IMR-90 (cell line): ENCODE measurements around the gene SCFD1. TPM values are rescaled to one million over a fixed set of nuclear protein-coding genes. Genes with fewer than 3 reads are reported as not detected.

Source experiments
- ATAC-seq: fragments of 200-7000 bp; cut with Tn5 transposase; 2 replicates; pipeline ENCODE4 v1.9.1; 2020; ENCODE audit warnings: low read depth, mild to moderate bottlenecking, moderate library complexity
- BruUV-seq: library from RNA; stranded (reverse); fragments of 400-500 nt; replicated peaks from 2 replicates; lab custom pipeline; 2021; lab: Mats Ljungman, UMichigan
- CTCF ChIA-PET: fragments of 300-600 bp; formaldehyde crosslinking; extraction: SDS; loops from one replicate; lab custom pipeline; 2021; ENCODE audit warnings: antibody characterized with exemption; lab: Yijun Ruan, JAX
- POLR2A ChIA-PET: fragments of 300-600 bp; sonication (Branson Sonifier 250); formaldehyde crosslinking; loops from one replicate; lab custom pipeline; 2022; ENCODE audit warnings: antibody characterized with exemption; ENCODE audit not compliant: unreplicated experiment; lab: Charles Lee
- DNase-seq: peaks from one replicate; pipeline ENCODE4 v3.0.0; 2013
- H2AFZ ChIP-seq: replicated peaks from 2 replicates; pipeline ENCODE3; 2013; ENCODE audit warnings: low read length, mild to moderate bottlenecking; ENCODE audit not compliant: poor library complexity
- H2AK5ac ChIP-seq: 2 replicates; pipeline ENCODE4 v1.6.1; 2013; ENCODE audit warnings: low read depth, low read length, inconsistent platforms
- H2AK9ac ChIP-seq: replicated peaks from 2 replicates; pipeline ENCODE3; 2013; ENCODE audit warnings: mild to moderate bottlenecking, low read depth, low read length, moderate library complexity; ENCODE audit not compliant: poor library complexity
- H2BK120ac ChIP-seq: 2 replicates; pipeline ENCODE4 v1.6.1; 2013; ENCODE audit warnings: low read depth, low read length, inconsistent platforms
- H2BK15ac ChIP-seq: 3 replicates; pipeline ENCODE4 v1.6.1; 2013; ENCODE audit warnings: low read depth, low read length, inconsistent platforms
- H2BK20ac ChIP-seq: 2 replicates; pipeline ENCODE4 v1.6.1; 2013; ENCODE audit warnings: low read depth, mild to moderate bottlenecking, inconsistent platforms, low read length, moderate library complexity
- H2BK5ac ChIP-seq: 2 replicates; pipeline ENCODE4 v1.6.1; 2013; ENCODE audit warnings: mild to moderate bottlenecking, low read depth, low read length, inconsistent platforms; ENCODE audit not compliant: poor library complexity, severe bottlenecking
- H3K14ac ChIP-seq: replicated peaks from 2 replicates; pipeline ENCODE4 v1.6.1; 2013; ENCODE audit warnings: low read depth, low read length, inconsistent platforms
- H3K18ac ChIP-seq: 2 replicates; pipeline ENCODE4 v1.6.1; 2013; ENCODE audit warnings: low read depth, low read length, control low read depth
- H3K23ac ChIP-seq: 2 replicates; pipeline ENCODE4 v1.6.1; 2013; ENCODE audit warnings: low read depth, low read length, inconsistent platforms
- H3K27ac ChIP-seq: 2 replicates; pipeline ENCODE4 v1.5.1; 2013; ENCODE audit warnings: mild to moderate bottlenecking, control low read depth, low read length; ENCODE audit not compliant: insufficient read depth
- H3K27me3 ChIP-seq: 2 replicates; pipeline ENCODE4 v1.6.1; 2013; ENCODE audit warnings: low read length; ENCODE audit not compliant: control insufficient read depth, insufficient read depth
- H3K36me3 ChIP-seq: 2 replicates; pipeline ENCODE4 v1.6.1; 2013; ENCODE audit warnings: low read length, mixed read lengths; ENCODE audit not compliant: control insufficient read depth, insufficient read depth
- H3K4ac ChIP-seq: 2 replicates; pipeline ENCODE4 v1.6.1; 2013; ENCODE audit warnings: low read depth, low read length, inconsistent platforms
- H3K4me1 ChIP-seq: 2 replicates; pipeline ENCODE4 v1.6.1; 2013; ENCODE audit warnings: low read length, mixed read lengths; ENCODE audit not compliant: control insufficient read depth, insufficient read depth
- H3K4me2 ChIP-seq: 2 replicates; pipeline ENCODE4 v1.6.1; 2013; ENCODE audit warnings: low read depth, mild to moderate bottlenecking, control low read depth, low read length, moderate library complexity
- H3K4me3 ChIP-seq: 2 replicates; pipeline ENCODE4 v1.5.1; 2013; ENCODE audit warnings: low read depth, mild to moderate bottlenecking, control low read depth, low read length, moderate library complexity; ENCODE audit not compliant: insufficient read depth
- H3K56ac ChIP-seq: 2 replicates; pipeline ENCODE4 v1.6.1; 2013; ENCODE audit warnings: low read length, inconsistent platforms; ENCODE audit not compliant: insufficient read depth; ENCODE audit errors: extremely low read depth
- H3K79me1 ChIP-seq, 2 experiments: 2 replicates each; pipeline ENCODE4 v1.6.1; 2013; ENCODE audit warnings: low read length in 2 of 2, inconsistent platforms in 1 of 2, low read depth in 1 of 2
- H3K9ac ChIP-seq: 2 replicates; pipeline ENCODE4 v1.6.1; 2013; ENCODE audit warnings: low read depth, low read length, control low read depth
- H3K9me1 ChIP-seq: 2 replicates; pipeline ENCODE4 v1.6.1; 2013; ENCODE audit warnings: low read length, inconsistent platforms; ENCODE audit not compliant: insufficient read depth
- H3K9me3 ChIP-seq: 2 replicates; pipeline ENCODE4 v1.6.1; 2013; ENCODE audit warnings: low read length; ENCODE audit not compliant: control insufficient read depth, insufficient read depth
- H4K20me1 ChIP-seq: 2 replicates; pipeline ENCODE4 v1.6.1; 2013; ENCODE audit warnings: low read length, inconsistent platforms; ENCODE audit not compliant: insufficient read depth
- H4K5ac ChIP-seq: 2 replicates; pipeline ENCODE4 v1.6.1; 2013; ENCODE audit warnings: mild to moderate bottlenecking, low read depth, low read length, control low read depth
- H4K8ac ChIP-seq, 2 experiments: 2 replicates each; pipeline ENCODE4 v1.6.1; 2013; ENCODE audit warnings: low read depth in 2 of 2, low read length in 2 of 2, control low read depth in 1 of 2, inconsistent platforms in 1 of 2
- H4K91ac ChIP-seq: 2 replicates; pipeline ENCODE4 v1.6.1; 2013; ENCODE audit warnings: low read depth, low read length, inconsistent platforms; ENCODE audit not compliant: insufficient read depth
- BHLHE40 ChIP-seq: fragments of 150-350 bp; IDR thresholded peaks from 2 replicates; pipeline ENCODE4 v1.6.1; 2016; ENCODE audit warnings: mild to moderate bottlenecking, low read depth, low read length
- CEBPB ChIP-seq: IDR thresholded peaks from 2 replicates; pipeline ENCODE4 v1.6.1; 2012; ENCODE audit warnings: low read depth, low read length, improper control_type of control experiment
- CHD1 ChIP-seq: IDR thresholded peaks from 2 replicates; pipeline ENCODE4 v1.6.1; 2012; ENCODE audit warnings: low read depth, low read length, improper control_type of control experiment
- MAFK ChIP-seq: IDR thresholded peaks from 2 replicates; pipeline ENCODE4 v1.6.1; 2012; ENCODE audit warnings: low read depth, low read length, improper control_type of control experiment
- MAZ ChIP-seq: IDR thresholded peaks from 2 replicates; pipeline ENCODE4 v1.6.1; 2012; ENCODE audit warnings: low read depth, mild to moderate bottlenecking, low read length, improper control_type of control experiment, moderate library complexity, borderline replicate concordance
- NFE2L2 ChIP-seq: fragments of 150-350 bp; IDR thresholded peaks from 2 replicates; pipeline ENCODE4 v1.6.1; 2016; ENCODE audit warnings: low read depth, mild to moderate bottlenecking, low read length
- POLR2A ChIP-seq: IDR thresholded peaks from 2 replicates; pipeline ENCODE4 v1.6.1; 2012; ENCODE audit warnings: mild to moderate bottlenecking, low read depth, low read length
- RAD21 ChIP-seq: IDR thresholded peaks from 2 replicates; pipeline ENCODE4 v1.6.1; 2012; ENCODE audit warnings: low read length, improper control_type of control experiment
- RCOR1 ChIP-seq: IDR thresholded peaks from 2 replicates; pipeline ENCODE4 v1.6.1; 2012; ENCODE audit warnings: mild to moderate bottlenecking, low read length, improper control_type of control experiment; ENCODE audit not compliant: insufficient replicate concordance
- SMC3 ChIP-seq: fragments of 150-350 bp; IDR thresholded peaks from 2 replicates; pipeline ENCODE4 v1.6.1; 2016; ENCODE audit warnings: low read depth, mild to moderate bottlenecking, antibody characterized with exemption, low read length, moderate library complexity
- USF2 ChIP-seq: fragments of 150-350 bp; IDR thresholded peaks from 2 replicates; pipeline ENCODE4 v1.6.1; 2017; ENCODE audit warnings: mild to moderate bottlenecking, antibody characterized with exemption, low read length, low read depth
- WGBS, 2 experiments: methylation state at CpG; one replicate each; pipeline versions ENCODE4 v1.1.5 to v1.1.7; 2013; ENCODE audit warnings: missing lambda C conversion rate in 2 of 2; ENCODE audit not compliant: insufficient read length in 1 of 2; ENCODE audit errors: extremely low coverage in 2 of 2; 5-methylcytosine and 5-hydroxymethylcytosine counted together
- dilution Hi-C: fragments of 300-500 bp; cut with HindIII; formaldehyde crosslinking; loops from one replicate; pipeline ENCODE4 v1.14.3; 2018; ENCODE audit warnings: low sequenced_read_pairs; ENCODE audit not compliant: unreplicated experiment
- in situ Hi-C: fragments of 300-500 bp; cut with MboI; formaldehyde crosslinking; loops from 3 replicates; pipeline ENCODE4 v1.14.3; 2019; ENCODE audit warnings: low sequenced_read_pairs, inconsistent platforms, mixed read lengths
- intact Hi-C: fragments of 100-400 bp; cut with micrococcal nuclease; formaldehyde crosslinking; loops from 2 replicates; pipeline ENCODE4 v1.10.0; 2022
- polyA plus RNA-seq, 3 experiments: library from polyadenylated mRNA; depleted of rRNA; stranded (reverse); fragments of >200 nt; gene quantifications; 2 replicates each; pipeline ENCODE4 v1.2.3, GENCODE V29; 2012; ENCODE audit warnings: low replicate concordance in 1 of 3
- total RNA-seq: library from RNA; depleted of rRNA; stranded (reverse); fragments of >200 nt; gene quantifications from 2 replicates; pipeline ENCODE4 v1.2.3, GENCODE V29; 2012
- TF ChIP-seq, protein P1 (sequence below): fragments of 150-350 bp; IDR thresholded peaks from 2 replicates; pipeline ENCODE4 v1.6.1; 2016; ENCODE audit warnings: low read depth, mild to moderate bottlenecking, low read length, moderate library complexity, borderline replicate concordance
- TF ChIP-seq, protein P2 (sequence below): conservative IDR thresholded peaks from 2 replicates; pipeline ENCODE4 v1.5.1; 2012; ENCODE audit warnings: mild to moderate bottlenecking, low read depth, low read length, improper control_type of control experiment

The SCFD1 gene
- total and polyA plus RNA-seq, 2 of the 4 experiments (the other 2 are of a cell fraction), result 51.4 to 74.0 TPM

- Histone ChIP-seq H2BK120ac (no peak overlapping the region), H3K27me3 (peaks cover 30% of the 10 kb centered on the region), H4K5ac (no peak overlapping the region), H3K9ac (no peak overlapping the region), H3K4me3 (no peak overlapping the region), H3K9me1 (no peaks in the 10 kb centered on the region), H3K14ac (no peak overlapping the region), H3K56ac (no peak overlapping the region), H2BK20ac (no peak overlapping the region), H2AFZ (no peak overlapping the region), H3K4me2 (no peak overlapping the region), H3K9me3 (no peaks in the 10 kb centered on the region; the same call in 1 of the 2 replicates), H3K4ac (no peak overlapping the region), H3K27ac (no peak overlapping the region), H3K4me1 (no peaks in the 10 kb centered on the region), H2BK15ac (no peak overlapping the region), H4K8ac (no peak overlapping the region), H3K36me3 (no peaks in the 10 kb centered on the region), H3K23ac (no peak overlapping the region), H2BK5ac (no peak overlapping the region), H3K18ac (no peak overlapping the region), H3K79me1 (no peaks in the 10 kb centered on the region), H2AK5ac (no peak overlapping the region), H4K20me1 (no peaks in the 10 kb centered on the region), H4K91ac (no peak overlapping the region), H2AK9ac (no peak overlapping the region)
- 100% methylated on average over 1 of the region's 6 CpGs; no CpG with 5 or more reads in 1 of the 2 experiments for WGBS, 2 experiments
- no peak for TF ChIP-seq MAZ
- TF ChIP-seq BHLHE40, result no peak
- TF ChIP-seq CHD1, result no peak
- TF ChIP-seq RAD21, result no peak
- TF ChIP-seq CEBPB, result no peak
- no peak for TF ChIP-seq SMC3
- no peak for TF ChIP-seq USF2
- no peak for TF ChIP-seq POLR2A
- TF ChIP-seq RCOR1, result no peak
- TF ChIP-seq, protein P1, sequence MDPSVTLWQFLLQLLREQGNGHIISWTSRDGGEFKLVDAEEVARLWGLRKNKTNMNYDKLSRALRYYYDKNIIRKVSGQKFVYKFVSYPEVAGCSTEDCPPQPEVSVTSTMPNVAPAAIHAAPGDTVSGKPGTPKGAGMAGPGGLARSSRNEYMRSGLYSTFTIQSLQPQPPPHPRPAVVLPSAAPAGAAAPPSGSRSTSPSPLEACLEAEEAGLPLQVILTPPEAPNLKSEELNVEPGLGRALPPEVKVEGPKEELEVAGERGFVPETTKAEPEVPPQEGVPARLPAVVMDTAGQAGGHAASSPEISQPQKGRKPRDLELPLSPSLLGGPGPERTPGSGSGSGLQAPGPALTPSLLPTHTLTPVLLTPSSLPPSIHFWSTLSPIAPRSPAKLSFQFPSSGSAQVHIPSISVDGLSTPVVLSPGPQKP, result no peak
- TF ChIP-seq MAFK, result no peak
- TF ChIP-seq, protein P2, sequence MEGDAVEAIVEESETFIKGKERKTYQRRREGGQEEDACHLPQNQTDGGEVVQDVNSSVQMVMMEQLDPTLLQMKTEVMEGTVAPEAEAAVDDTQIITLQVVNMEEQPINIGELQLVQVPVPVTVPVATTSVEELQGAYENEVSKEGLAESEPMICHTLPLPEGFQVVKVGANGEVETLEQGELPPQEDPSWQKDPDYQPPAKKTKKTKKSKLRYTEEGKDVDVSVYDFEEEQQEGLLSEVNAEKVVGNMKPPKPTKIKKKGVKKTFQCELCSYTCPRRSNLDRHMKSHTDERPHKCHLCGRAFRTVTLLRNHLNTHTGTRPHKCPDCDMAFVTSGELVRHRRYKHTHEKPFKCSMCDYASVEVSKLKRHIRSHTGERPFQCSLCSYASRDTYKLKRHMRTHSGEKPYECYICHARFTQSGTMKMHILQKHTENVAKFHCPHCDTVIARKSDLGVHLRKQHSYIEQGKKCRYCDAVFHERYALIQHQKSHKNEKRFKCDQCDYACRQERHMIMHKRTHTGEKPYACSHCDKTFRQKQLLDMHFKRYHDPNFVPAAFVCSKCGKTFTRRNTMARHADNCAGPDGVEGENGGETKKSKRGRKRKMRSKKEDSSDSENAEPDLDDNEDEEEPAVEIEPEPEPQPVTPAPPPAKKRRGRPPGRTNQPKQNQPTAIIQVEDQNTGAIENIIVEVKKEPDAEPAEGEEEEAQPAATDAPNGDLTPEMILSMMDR, result no peak
- no peak for TF ChIP-seq NFE2L2
- no peak for DNase-seq
- dilution Hi-C loops, result no loop called here
- ChIA-PET POLR2A (no interaction called here), CTCF (no interaction called here)
- BruUV-seq, result no TSS peak
- intact Hi-C loops, result no loop called here
- no peak for ATAC-seq
- in situ Hi-C loops, result no loop called here
These were observed 148.3 kb downstream of the SCFD1 start for GRCh38 chr14:30770376-30770775.
